ENCODE data around the gene ANO2. TPM values are rescaled to one million over a fixed set of nuclear protein-coding genes. Genes with fewer than 3 reads are reported as not detected.

ANO2 gene
- total RNA-seq, 3 donors from 2014 or later, result not detected

GRCh38 chr12:5809586-5809985 is 135.5 kb downstream of the ANO2 start:
- H3K4me1 Mint-ChIP-seq (ENCODE audit: low read depth), result no peaks in the 10 kb centered on the region
- H3K9me3 Mint-ChIP-seq, result no peaks in the 10 kb centered on the region
- no peak overlapping the region for H3K4me3 Mint-ChIP-seq
- peaks cover 9% of the 10 kb centered on the region for H3K27me3 Mint-ChIP-seq (ENCODE audit: low read depth)
- no peak for DNase-seq
- ATAC-seq, result no peak
- H3K36me3 Mint-ChIP-seq (ENCODE audit: insufficient read depth), result no peaks in the 10 kb centered on the region

- peaks cover 7% of the 10 kb centered on the region for H3K27me3 Mint-ChIP-seq (ENCODE audit: low read depth)
- no peaks in the 10 kb centered on the region for H3K4me1 Mint-ChIP-seq (ENCODE audit: low read depth)
- no peak overlapping the region for H3K4me3 Mint-ChIP-seq
- no peaks in the 10 kb centered on the region for H3K9me3 Mint-ChIP-seq
- ATAC-seq (no peak), DNase-seq (no peak)
- no peaks in the 10 kb centered on the region for H3K36me3 Mint-ChIP-seq (ENCODE audit: insufficient read depth)
These were observed 136.1 kb downstream of the ANO2 start for GRCh38 chr12:5808981-5809380.

GRCh38 chr12:5807514-5808219 is 137.4 kb downstream of the ANO2 start:
- no peaks in the 10 kb centered on the region for H3K9me3 Mint-ChIP-seq
- DNase-seq (no peak), ATAC-seq (no peak)
- peaks cover 7% of the 10 kb centered on the region for H3K27me3 Mint-ChIP-seq (ENCODE audit: low read depth)
- H3K36me3 Mint-ChIP-seq (ENCODE audit: insufficient read depth), result no peaks in the 10 kb centered on the region
- no peak overlapping the region for H3K4me3 Mint-ChIP-seq
- no peaks in the 10 kb centered on the region for H3K4me1 Mint-ChIP-seq (ENCODE audit: low read depth)

- no peaks in the 10 kb centered on the region for H3K36me3 Mint-ChIP-seq (ENCODE audit: insufficient read depth)
- H3K4me1 Mint-ChIP-seq (ENCODE audit: low read depth), result no peaks in the 10 kb centered on the region
- H3K27me3 Mint-ChIP-seq (ENCODE audit: low read depth), result peaks cover 7% of the 10 kb centered on the region
- DNase-seq, result no peak
- ATAC-seq, result no peak
- no peak overlapping the region for H3K4me3 Mint-ChIP-seq
- H3K9me3 Mint-ChIP-seq, result no peaks in the 10 kb centered on the region
These were observed 138.0 kb downstream of the ANO2 start for GRCh38 chr12:5807090-5807414.

- Mint-ChIP-seq H3K4me1 (ENCODE audit: low read depth) (no peaks in the 10 kb centered on the region), H3K9me3 (no peaks in the 10 kb centered on the region), H3K27me3 (ENCODE audit: low read depth) (peaks cover 7% of the 10 kb centered on the region), H3K36me3 (ENCODE audit: insufficient read depth) (no peaks in the 10 kb centered on the region), H3K4me3 (no peak overlapping the region)
- ATAC-seq, result no peak
- DNase-seq, result no peak
These were observed 138.5 kb downstream of the ANO2 start for GRCh38 chr12:5806371-5807089.

- ATAC-seq (no peak), DNase-seq (no peak)
- Mint-ChIP-seq H3K4me1 (ENCODE audit: low read depth) (no peaks in the 10 kb centered on the region), H3K36me3 (ENCODE audit: insufficient read depth) (no peaks in the 10 kb centered on the region), H3K27me3 (ENCODE audit: low read depth) (peaks cover 4% of the 10 kb centered on the region), H3K9me3 (no peaks in the 10 kb centered on the region), H3K4me3 (no peak overlapping the region)
These were observed 141.5 kb downstream of the ANO2 start for GRCh38 chr12:5803532-5803931.

GRCh38 chr12:5798242-5799015 is 146.6 kb downstream of the ANO2 start:
- Mint-ChIP-seq H3K27me3 (ENCODE audit: low read depth) (peaks cover 4% of the 10 kb centered on the region), H3K36me3 (ENCODE audit: insufficient read depth) (no peaks in the 10 kb centered on the region), H3K4me3 (no peak overlapping the region), H3K9me3 (no peaks in the 10 kb centered on the region), H3K4me1 (ENCODE audit: low read depth) (no peaks in the 10 kb centered on the region)
- ATAC-seq (no peak), DNase-seq (no peak)

- no peaks in the 10 kb centered on the region for H3K36me3 Mint-ChIP-seq (ENCODE audit: insufficient read depth)
- H3K27me3 Mint-ChIP-seq (ENCODE audit: low read depth), result peaks cover 4% of the 10 kb centered on the region
- no peaks in the 10 kb centered on the region for H3K4me1 Mint-ChIP-seq (ENCODE audit: low read depth)
- no peak for DNase-seq
- H3K9me3 Mint-ChIP-seq, result no peaks in the 10 kb centered on the region
- ATAC-seq, result no peak
- no peak overlapping the region for H3K4me3 Mint-ChIP-seq
These were observed 147.4 kb downstream of the ANO2 start for GRCh38 chr12:5797661-5798060.

- Mint-ChIP-seq H3K27me3 (ENCODE audit: low read depth) (peaks cover 6% of the 10 kb centered on the region), H3K36me3 (ENCODE audit: insufficient read depth) (no peaks in the 10 kb centered on the region), H3K9me3 (no peaks in the 10 kb centered on the region), H3K4me3 (no peak overlapping the region), H3K4me1 (ENCODE audit: low read depth) (no peaks in the 10 kb centered on the region)
- no peak for ATAC-seq
- DNase-seq, result no peak
These were observed 148.2 kb downstream of the ANO2 start for GRCh38 chr12:5796959-5797225.

- Mint-ChIP-seq H3K36me3 (ENCODE audit: insufficient read depth) (no peaks in the 10 kb centered on the region), H3K9me3 (no peaks in the 10 kb centered on the region), H3K4me3 (no peak overlapping the region), H3K27me3 (ENCODE audit: low read depth) (peaks cover 6% of the 10 kb centered on the region), H3K4me1 (ENCODE audit: low read depth) (no peaks in the 10 kb centered on the region)
- ATAC-seq (peak in 1 of 2 donors; percentile 66), DNase-seq (no peak)
These were observed 148.7 kb downstream of the ANO2 start for GRCh38 chr12:5796171-5796958.

GRCh38 chr12:5794156-5794555 is 150.9 kb downstream of the ANO2 start:
- H3K9me3 Mint-ChIP-seq, result no peaks in the 10 kb centered on the region
- H3K36me3 Mint-ChIP-seq (ENCODE audit: insufficient read depth), result no peaks in the 10 kb centered on the region
- H3K27me3 Mint-ChIP-seq (ENCODE audit: low read depth), result peaks cover 11% of the 10 kb centered on the region
- H3K4me1 Mint-ChIP-seq (ENCODE audit: low read depth), result no peaks in the 10 kb centered on the region
- DNase-seq (no peak), ATAC-seq (no peak)
- H3K4me3 Mint-ChIP-seq, result no peak overlapping the region

- ATAC-seq, result no peak
- Mint-ChIP-seq H3K4me1 (ENCODE audit: low read depth) (no peaks in the 10 kb centered on the region), H3K36me3 (ENCODE audit: insufficient read depth) (no peaks in the 10 kb centered on the region), H3K4me3 (no peak overlapping the region), H3K27me3 (ENCODE audit: low read depth) (peaks cover 11% of the 10 kb centered on the region), H3K9me3 (no peaks in the 10 kb centered on the region)
- DNase-seq, result no peak
These were observed 152.7 kb downstream of the ANO2 start for GRCh38 chr12:5792343-5792742.

GRCh38 chr12:5789469-5789968 is 155.5 kb downstream of the ANO2 start:
- no peak overlapping the region for H3K4me3 Mint-ChIP-seq
- H3K4me1 Mint-ChIP-seq (ENCODE audit: low read depth), result no peaks in the 10 kb centered on the region
- no peak for DNase-seq
- H3K36me3 Mint-ChIP-seq (ENCODE audit: insufficient read depth), result no peaks in the 10 kb centered on the region
- no peak for ATAC-seq
- H3K27me3 Mint-ChIP-seq (ENCODE audit: low read depth), result peaks cover 6% of the 10 kb centered on the region
- H3K9me3 Mint-ChIP-seq, result no peaks in the 10 kb centered on the region

GRCh38 chr12:5787828-5788227 is 157.2 kb downstream of the ANO2 start:
- H3K27me3 Mint-ChIP-seq (ENCODE audit: low read depth), result peaks cover 11% of the 10 kb centered on the region
- no peaks in the 10 kb centered on the region for H3K36me3 Mint-ChIP-seq (ENCODE audit: insufficient read depth)
- DNase-seq (no peak), ATAC-seq (no peak)
- no peaks in the 10 kb centered on the region for H3K4me1 Mint-ChIP-seq (ENCODE audit: low read depth)
- no peaks in the 10 kb centered on the region for H3K9me3 Mint-ChIP-seq
- no peak overlapping the region for H3K4me3 Mint-ChIP-seq
